ENCODE measurements around the gene TRMT1.

TRMT1 gene

DNA sequence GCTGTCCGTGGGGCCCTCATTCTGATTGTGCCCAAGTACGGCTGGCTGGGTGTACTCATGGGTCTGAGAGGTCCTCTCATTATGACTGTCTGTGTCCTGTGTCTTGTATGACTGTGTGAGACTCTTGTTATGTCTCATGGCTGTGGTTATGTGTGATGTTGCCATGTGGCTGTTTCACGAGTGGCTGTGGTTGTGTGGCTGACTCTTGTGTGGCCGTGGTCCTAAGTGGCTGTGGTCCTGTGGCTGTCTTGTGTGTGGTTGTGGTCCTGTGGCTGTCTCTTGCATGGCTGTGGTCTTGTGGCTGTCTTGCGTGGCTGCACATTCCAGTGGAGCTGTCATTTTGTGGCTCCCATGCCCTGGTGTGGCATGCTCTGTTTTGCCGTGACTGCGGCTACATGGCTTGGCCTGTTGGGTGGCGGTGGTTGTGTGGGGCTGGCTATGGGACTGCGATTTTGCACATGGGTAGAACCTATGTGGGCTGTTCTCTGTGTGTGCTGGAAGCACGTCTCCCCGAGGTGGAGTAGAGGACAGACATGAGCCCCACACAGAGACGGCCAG is 16.4 kb downstream of the TRMT1 start:
- TF ChIP-seq L3MBTL2 (conservative IDR thresholded peaks at IDR 0.05): no peak
- TF ChIP-seq FOXK2 (IDR thresholded peaks at IDR 0.05): no peak
- no peak for TF ChIP-seq ELF4 (IDR thresholded peaks at IDR 0.05)
- no peak for TF ChIP-seq HDGF (IDR thresholded peaks at IDR 0.05; ENCODE audit: borderline replicate concordance)
- TF ChIP-seq NFRKB (IDR thresholded peaks at IDR 0.05): no peak
- no peak for TF ChIP-seq CTBP1 (IDR thresholded peaks at IDR 0.05; ENCODE audit: borderline replicate concordance)
- no peak for TF ChIP-seq BHLHE40 (IDR thresholded peaks at IDR 0.05; ENCODE audit: borderline replicate concordance)
- TF ChIP-seq ARNT (IDR thresholded peaks at IDR 0.05): no peak
- no peak for TF ChIP-seq FOXM1 (IDR thresholded peaks at IDR 0.05; ENCODE audit: borderline replicate concordance)
- TF ChIP-seq, protein P1, sequence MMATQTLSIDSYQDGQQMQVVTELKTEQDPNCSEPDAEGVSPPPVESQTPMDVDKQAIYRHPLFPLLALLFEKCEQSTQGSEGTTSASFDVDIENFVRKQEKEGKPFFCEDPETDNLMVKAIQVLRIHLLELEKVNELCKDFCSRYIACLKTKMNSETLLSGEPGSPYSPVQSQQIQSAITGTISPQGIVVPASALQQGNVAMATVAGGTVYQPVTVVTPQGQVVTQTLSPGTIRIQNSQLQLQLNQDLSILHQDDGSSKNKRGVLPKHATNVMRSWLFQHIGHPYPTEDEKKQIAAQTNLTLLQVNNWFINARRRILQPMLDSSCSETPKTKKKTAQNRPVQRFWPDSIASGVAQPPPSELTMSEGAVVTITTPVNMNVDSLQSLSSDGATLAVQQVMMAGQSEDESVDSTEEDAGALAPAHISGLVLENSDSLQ (IDR thresholded peaks at IDR 0.05): no peak
- DNase-seq (ENCODE audit: extremely low spot score): no peak
- ChIA-PET POLR2A (no interaction called here), CTCF (interaction anchor here (1.3 kb wide), 1 partner anchor 123 kb away, joined by 4 read pairs; no protein-coding TSS in a partner anchor)

DNA sequence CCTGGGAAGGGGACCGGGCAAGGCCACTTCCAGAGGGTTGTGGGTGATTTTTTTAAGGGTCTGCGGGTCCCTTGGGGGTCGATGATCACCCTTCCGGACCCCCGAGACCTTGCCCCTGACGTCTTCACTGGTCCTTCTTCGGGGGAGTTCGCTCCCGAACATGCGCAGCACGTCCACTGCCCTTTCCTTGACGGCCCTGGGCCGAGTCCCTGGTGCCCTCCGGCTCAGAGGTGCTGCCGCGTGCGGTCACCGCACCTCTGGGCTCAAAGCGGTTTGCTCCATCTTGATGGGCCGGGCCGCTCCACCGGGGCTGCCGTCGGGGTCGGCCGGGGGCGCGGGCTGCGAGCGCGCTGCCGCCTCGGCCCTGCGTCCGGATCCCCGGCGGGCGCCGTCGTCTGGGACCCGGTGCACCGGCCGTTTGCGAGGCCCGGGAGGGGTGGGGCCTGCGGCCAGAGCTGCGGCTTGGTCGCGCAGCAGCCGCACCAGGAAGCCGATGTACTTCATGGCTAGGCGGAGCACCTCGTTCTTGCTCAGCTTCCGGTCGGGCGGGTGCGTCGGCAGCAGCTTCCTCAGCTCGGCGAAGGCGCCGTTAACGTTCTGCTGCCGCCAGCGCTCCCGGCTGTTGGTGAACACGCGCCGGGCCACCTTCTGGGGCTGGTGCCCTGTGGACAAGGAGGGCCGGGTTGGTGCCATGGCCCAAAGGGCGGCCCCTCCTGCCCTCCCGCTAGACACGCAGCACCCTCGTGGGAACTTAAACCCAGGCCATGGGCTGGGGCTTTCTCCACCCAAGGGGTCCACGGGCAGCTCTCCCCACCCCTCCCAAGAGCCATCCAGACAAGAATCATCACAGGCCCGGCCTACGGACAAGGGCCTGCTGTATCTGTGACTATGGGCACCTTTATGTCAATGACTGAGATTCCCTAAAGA is 17.2 kb downstream of the TRMT1 start:
- DNase-seq (ENCODE audit: extremely low spot score): no peak
- CTCF ChIA-PET: no interaction called here

DNA sequence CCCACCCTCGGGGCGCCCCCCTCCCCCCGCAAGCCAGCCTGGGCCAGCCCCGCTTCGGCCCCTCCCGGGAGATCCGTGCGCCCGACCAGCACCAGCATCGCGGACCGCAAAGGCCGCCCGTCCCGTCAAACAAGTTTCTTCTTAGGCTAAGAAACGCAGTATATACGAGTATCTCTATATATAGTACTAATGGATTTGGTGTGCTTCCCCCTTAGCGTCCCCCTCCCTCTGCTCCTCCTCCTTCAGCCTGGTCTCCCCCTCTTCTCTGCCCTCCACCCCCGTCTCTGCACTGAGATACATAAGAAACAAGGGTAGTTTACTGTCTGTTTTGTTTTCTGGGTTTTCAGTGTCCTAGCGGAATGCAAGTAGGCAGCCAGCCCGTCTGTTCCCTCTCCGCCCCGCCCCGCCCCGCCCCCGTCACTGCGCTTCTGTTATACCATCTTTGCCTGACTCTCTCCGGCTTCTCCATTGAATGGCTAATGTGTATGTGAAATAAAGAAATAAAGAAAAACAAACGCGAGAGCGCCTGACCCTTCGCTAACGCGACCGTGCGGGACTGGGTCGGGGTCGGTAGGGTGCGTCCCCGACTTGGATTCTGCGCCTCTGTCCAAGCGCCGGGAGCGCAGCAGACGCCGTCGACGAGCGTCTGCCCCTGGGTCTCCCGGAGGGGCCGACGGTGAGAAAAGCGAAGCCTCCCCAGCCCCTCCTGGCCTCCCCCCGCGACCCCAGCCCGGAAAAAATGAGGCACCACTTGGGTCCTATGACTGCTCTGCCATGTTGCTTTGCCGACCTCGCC is 18.1 kb downstream of the TRMT1 start:
- DNase-seq (ENCODE audit: extremely low spot score): no peak
- ChIA-PET POLR2A (no interaction called here), CTCF (no interaction called here)
- TF ChIP-seq, protein P1 (IDR thresholded peaks at IDR 0.05): no peak
- no peak for TF ChIP-seq FOXM1 (IDR thresholded peaks at IDR 0.05; ENCODE audit: borderline replicate concordance)
- TF ChIP-seq BHLHE40 (IDR thresholded peaks at IDR 0.05; ENCODE audit: borderline replicate concordance): no peak
- TF ChIP-seq ZNF384 (IDR thresholded peaks at IDR 0.05): no peak
- TF ChIP-seq L3MBTL2 (conservative IDR thresholded peaks at IDR 0.05): no peak
- TF ChIP-seq NFRKB (IDR thresholded peaks at IDR 0.05): no peak
- TF ChIP-seq ELF4 (IDR thresholded peaks at IDR 0.05): no peak
- TF ChIP-seq CTBP1 (IDR thresholded peaks at IDR 0.05; ENCODE audit: borderline replicate concordance): no peak
- TF ChIP-seq FOXA1 (IDR thresholded peaks at IDR 0.05): no peak
- TF ChIP-seq SP1 (IDR thresholded peaks at IDR 0.05): no peak
- no peak for TF ChIP-seq FOXK2 (IDR thresholded peaks at IDR 0.05)
- no peak for TF ChIP-seq SUZ12 (IDR thresholded peaks at IDR 0.05)
- no peak for TF ChIP-seq HDGF (IDR thresholded peaks at IDR 0.05; ENCODE audit: borderline replicate concordance)
- no peak for TF ChIP-seq LEF1 (IDR thresholded peaks at IDR 0.05; ENCODE audit: borderline replicate concordance)
- TF ChIP-seq ARNT (IDR thresholded peaks at IDR 0.05): no peak
- no peak for TF ChIP-seq TARDBP (IDR thresholded peaks at IDR 0.05)

More for the DNA sequence above, 17.2 kb downstream of the TRMT1 start:
- POLR2A ChIA-PET: no interaction called here
- no peak for TF ChIP-seq FOXM1 (IDR thresholded peaks at IDR 0.05; ENCODE audit: borderline replicate concordance)
- TF ChIP-seq SUZ12 (IDR thresholded peaks at IDR 0.05): no peak
- TF ChIP-seq LEF1 (IDR thresholded peaks at IDR 0.05; ENCODE audit: borderline replicate concordance): no peak
- TF ChIP-seq FOXA1 (IDR thresholded peaks at IDR 0.05): no peak
- no peak for TF ChIP-seq FOXK2 (IDR thresholded peaks at IDR 0.05)
- TF ChIP-seq ELF4 (IDR thresholded peaks at IDR 0.05): no peak
- TF ChIP-seq TARDBP (IDR thresholded peaks at IDR 0.05): no peak
- no peak for TF ChIP-seq SP1 (IDR thresholded peaks at IDR 0.05)
- no peak for TF ChIP-seq ARNT (IDR thresholded peaks at IDR 0.05)
- TF ChIP-seq, protein P1 (IDR thresholded peaks at IDR 0.05): no peak
- no peak for TF ChIP-seq HDGF (IDR thresholded peaks at IDR 0.05; ENCODE audit: borderline replicate concordance)
- no peak for TF ChIP-seq ZNF384 (IDR thresholded peaks at IDR 0.05)
- TF ChIP-seq NFRKB (IDR thresholded peaks at IDR 0.05): no peak
- TF ChIP-seq L3MBTL2 (conservative IDR thresholded peaks at IDR 0.05): no peak
- TF ChIP-seq BHLHE40 (IDR thresholded peaks at IDR 0.05; ENCODE audit: borderline replicate concordance): no peak
- TF ChIP-seq CTBP1 (IDR thresholded peaks at IDR 0.05; ENCODE audit: borderline replicate concordance): no peak

DNA sequence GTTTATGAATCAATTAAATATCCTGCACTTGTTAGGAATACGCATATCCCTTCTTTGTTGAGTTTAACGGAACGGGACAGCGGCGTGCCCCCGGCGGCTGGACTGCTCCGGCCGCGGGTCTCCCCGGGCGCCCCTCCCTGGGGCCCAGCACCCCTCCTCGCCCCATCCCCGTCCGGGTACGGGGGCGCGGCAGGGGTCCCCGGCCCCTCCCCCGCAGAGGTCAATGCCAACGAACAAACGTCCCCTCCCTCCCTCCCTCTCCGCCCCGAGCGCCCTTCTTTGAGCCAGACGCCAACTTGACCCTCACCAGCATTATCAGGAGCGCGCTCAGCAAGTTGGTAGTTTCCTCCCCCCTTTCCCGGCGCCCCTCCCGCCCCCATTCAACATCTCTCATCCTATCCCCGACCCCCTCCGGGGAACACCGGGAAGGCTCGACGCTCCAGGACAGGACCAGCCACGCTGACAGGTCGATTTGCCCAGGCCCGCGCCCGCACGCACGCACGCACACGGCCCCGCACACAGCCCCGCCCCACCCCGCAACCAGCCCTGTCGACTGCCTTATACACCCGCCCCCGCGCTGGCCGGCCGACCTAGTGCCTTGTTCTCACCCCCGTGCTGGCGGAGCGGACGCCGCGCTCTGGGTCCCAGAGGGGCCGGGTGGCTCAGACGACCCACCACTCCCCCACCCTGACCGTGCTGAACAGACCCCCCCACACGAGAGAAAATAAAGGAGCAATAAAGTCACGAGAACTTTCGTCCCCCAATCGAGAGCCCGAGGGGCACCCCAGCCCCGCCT is 18.9 kb downstream of the TRMT1 start:
- no peak for TF ChIP-seq LEF1 (IDR thresholded peaks at IDR 0.05; ENCODE audit: borderline replicate concordance)
- TF ChIP-seq ARNT (IDR thresholded peaks at IDR 0.05): no peak
- TF ChIP-seq, protein P1 (IDR thresholded peaks at IDR 0.05): no peak
- no peak for TF ChIP-seq TARDBP (IDR thresholded peaks at IDR 0.05)
- no peak for TF ChIP-seq BHLHE40 (IDR thresholded peaks at IDR 0.05; ENCODE audit: borderline replicate concordance)
- no peak for TF ChIP-seq FOXK2 (IDR thresholded peaks at IDR 0.05)
- no peak for TF ChIP-seq SP1 (IDR thresholded peaks at IDR 0.05)
- TF ChIP-seq HDGF (IDR thresholded peaks at IDR 0.05; ENCODE audit: borderline replicate concordance): no peak
- TF ChIP-seq ZNF384 (IDR thresholded peaks at IDR 0.05): no peak
- no peak for TF ChIP-seq SUZ12 (IDR thresholded peaks at IDR 0.05)
- TF ChIP-seq L3MBTL2 (conservative IDR thresholded peaks at IDR 0.05): no peak
- no peak for TF ChIP-seq ELF4 (IDR thresholded peaks at IDR 0.05)
- TF ChIP-seq FOXM1 (IDR thresholded peaks at IDR 0.05; ENCODE audit: borderline replicate concordance): no peak
- TF ChIP-seq CTBP1 (IDR thresholded peaks at IDR 0.05; ENCODE audit: borderline replicate concordance): no peak
- no peak for TF ChIP-seq FOXA1 (IDR thresholded peaks at IDR 0.05)
- TF ChIP-seq NFRKB (IDR thresholded peaks at IDR 0.05): no peak
- no peak for DNase-seq (ENCODE audit: extremely low spot score)
- POLR2A ChIA-PET: no interaction called here
- CTCF ChIA-PET: no interaction called here
